HL-60 (cell line): Measurements from ENCODE around the gene PTGER4.

ENCODE experiments used
- CTCF ChIP-seq: IDR thresholded peaks from one replicate; pipeline ENCODE4 v1.5.1; 2011; ENCODE audit warnings: low read length, control low read depth, inconsistent platforms; ENCODE audit not compliant: insufficient read depth
- GABPA ChIP-seq: IDR thresholded peaks from 2 replicates; pipeline ENCODE4 v1.6.1; 2012; ENCODE audit warnings: low read depth
- POLR2AphosphoS5 ChIP-seq: IDR thresholded peaks from 2 replicates; pipeline ENCODE4 v1.6.1; 2012; ENCODE audit warnings: low read depth
- REST ChIP-seq: IDR thresholded peaks from 2 replicates; pipeline ENCODE4 v1.6.1; 2012; ENCODE audit warnings: low read depth; ENCODE audit not compliant: insufficient replicate concordance
- SPI1 ChIP-seq: IDR thresholded peaks from 2 replicates; pipeline ENCODE4 v1.6.1; 2012; ENCODE audit warnings: low read depth, mild to moderate bottlenecking, borderline replicate concordance

GRCh38 chr5:40735609-40736008 is 55.9 kb downstream of the PTGER4 start:
- TF ChIP-seq SPI1: no peak
- TF ChIP-seq CTCF: no peak
- no peak for TF ChIP-seq GABPA
- no peak for TF ChIP-seq REST
- TF ChIP-seq POLR2AphosphoS5: no peak
